OCI-LY1 (cell line): Measurements from ENCODE around the gene DDIT4.
"Not testable (repeated sequence)": the region's sequence is repeated elsewhere in the genome, so short reads cannot be mapped to it uniquely, and the experiment has no call there.

Source experiments
- H2AFZ ChIP-seq: fragments of 200-600 bp; sonication (generic), shearing (Covaris generic); 2 replicates; pipeline ENCODE4 v1.6.0; 2014; ENCODE audit warnings: antibody characterized with exemption, mild to moderate bottlenecking, low read length
- H3F3A ChIP-seq: fragments of 200-600 bp; sonication (generic), shearing (Covaris generic); 2 replicates; pipeline ENCODE4 v1.6.0; 2014; ENCODE audit warnings: mild to moderate bottlenecking, antibody characterized with exemption, low read length, moderate library complexity; ENCODE audit not compliant: insufficient read depth
- H3K27ac ChIP-seq: fragments of 200-600 bp; sonication (generic); 2 replicates; pipeline ENCODE4 v1.5.1; 2014; ENCODE audit warnings: low read length, mixed run types, mild to moderate bottlenecking, low read depth; ENCODE audit not compliant: poor library complexity, severe bottlenecking
- H3K27me3 ChIP-seq: fragments of 200-600 bp; sonication (generic); 2 replicates; pipeline ENCODE4 v1.6.0; 2014; ENCODE audit warnings: antibody characterized with exemption, mild to moderate bottlenecking, low read length, moderate library complexity; ENCODE audit not compliant: insufficient read depth
- H3K36me3 ChIP-seq: fragments of 200-600 bp; sonication (generic); 2 replicates; pipeline ENCODE4 v1.6.1; 2014; ENCODE audit warnings: mild to moderate bottlenecking, antibody characterized with exemption, low read length, moderate library complexity, mixed read lengths; ENCODE audit not compliant: insufficient read depth
- H3K4me1 ChIP-seq: fragments of 200-600 bp; sonication (generic); 2 replicates; pipeline ENCODE4 v1.5.1; 2014; ENCODE audit warnings: mild to moderate bottlenecking, low read length, moderate library complexity; ENCODE audit not compliant: insufficient read depth, severe bottlenecking
- H3K4me2 ChIP-seq: fragments of 200-600 bp; sonication (generic), shearing (Covaris generic); 2 replicates; pipeline ENCODE4 v1.6.1; 2014; ENCODE audit warnings: low read length
- H3K4me3 ChIP-seq: fragments of 200-600 bp; sonication (generic); 2 replicates; pipeline ENCODE4 v1.5.1; 2014; ENCODE audit warnings: low read length, low read depth, mild to moderate bottlenecking, mixed read lengths; ENCODE audit not compliant: poor library complexity, severe bottlenecking
- H3K79me2 ChIP-seq: fragments of 200-600 bp; shearing (Covaris generic); 2 replicates; pipeline ENCODE4 v1.6.1; 2016; ENCODE audit warnings: mixed run types, low read length, mixed read lengths; ENCODE audit not compliant: insufficient read depth
- H3K9ac ChIP-seq: fragments of 200-600 bp; sonication (generic), shearing (Covaris generic); 2 replicates; pipeline ENCODE4 v1.6.1; 2014; ENCODE audit warnings: mild to moderate bottlenecking, low read length, mixed read lengths
- H3K9me2 ChIP-seq: fragments of 200-600 bp; sonication (generic), shearing (Covaris generic); 2 replicates; pipeline ENCODE4 v1.6.1; 2014; ENCODE audit warnings: low read depth, mild to moderate bottlenecking, low read length, mixed read lengths
- H3K9me3 ChIP-seq: fragments of 200-600 bp; shearing (Covaris generic); 2 replicates; pipeline ENCODE4 v1.6.1; 2014; ENCODE audit warnings: low read length, mixed read lengths
- H4K20me1 ChIP-seq: fragments of 200-600 bp; sonication (generic), shearing (Covaris generic); 2 replicates; pipeline ENCODE4 v1.6.0; 2016; ENCODE audit warnings: mild to moderate bottlenecking, low read length; ENCODE audit not compliant: insufficient read depth
- EZH2 ChIP-seq: fragments of 200-600 bp; sonication (generic), shearing (Covaris generic); IDR thresholded peaks from 2 replicates; pipeline ENCODE4 v1.8.0; 2017; ENCODE audit warnings: borderline replicate concordance, mixed run types, mild to moderate bottlenecking, antibody characterized with exemption, low read length, moderate library complexity, mixed read lengths
- TF ChIP-seq, protein P1 (sequence below): fragments of 200-600 bp; sonication (generic), shearing (Covaris generic); IDR thresholded peaks from 2 replicates; pipeline ENCODE4 v1.5.1; 2017; ENCODE audit warnings: mild to moderate bottlenecking, antibody characterized with exemption, low read length, moderate library complexity, mixed read lengths

The DDIT4 gene

DNA sequence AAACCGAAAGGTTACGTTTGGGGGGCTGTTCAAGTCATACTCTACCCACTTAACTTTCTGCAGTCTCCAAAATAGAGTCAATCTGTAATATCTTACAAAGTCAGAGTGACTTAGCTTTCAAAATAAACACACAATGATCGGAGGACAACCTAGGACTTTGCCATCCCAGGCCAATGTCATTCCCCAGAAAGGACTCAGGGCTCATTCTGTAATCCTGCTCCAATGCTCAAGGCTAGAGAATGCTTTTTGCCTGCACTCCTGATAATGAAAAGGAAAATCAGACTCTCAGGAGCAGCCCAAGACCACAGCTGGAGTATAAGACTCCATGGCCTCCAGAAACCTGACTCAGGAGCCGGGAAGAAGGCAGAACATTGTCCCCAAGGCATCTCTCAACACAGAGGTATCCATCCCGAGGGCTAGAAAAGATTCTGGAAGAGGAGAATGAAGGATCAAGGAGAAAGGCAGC, 29.1 kb upstream of the DDIT4 start:
- Histone ChIP-seq H3K27ac (peak overlapping the region; percentile 77), H3K4me3 (no peak overlapping the region), H3K79me2 (no peaks in the 10 kb centered on the region), H3K27me3 (no peaks in the 10 kb centered on the region), H3K9me2 (no peaks in the 10 kb centered on the region), H3K4me1 (peaks cover 52% of the 10 kb centered on the region), H3K36me3 (no peaks in the 10 kb centered on the region), H4K20me1 (no peaks in the 10 kb centered on the region), H3K9me3 (no peaks in the 10 kb centered on the region), H3K4me2 (no peak overlapping the region), H3K9ac (peak overlapping the region; percentile 21; the same call in 1 of the 2 replicates), H3F3A (peaks cover 22% of the 10 kb centered on the region), H2AFZ (no peak overlapping the region)
- TF ChIP-seq, protein P1, sequence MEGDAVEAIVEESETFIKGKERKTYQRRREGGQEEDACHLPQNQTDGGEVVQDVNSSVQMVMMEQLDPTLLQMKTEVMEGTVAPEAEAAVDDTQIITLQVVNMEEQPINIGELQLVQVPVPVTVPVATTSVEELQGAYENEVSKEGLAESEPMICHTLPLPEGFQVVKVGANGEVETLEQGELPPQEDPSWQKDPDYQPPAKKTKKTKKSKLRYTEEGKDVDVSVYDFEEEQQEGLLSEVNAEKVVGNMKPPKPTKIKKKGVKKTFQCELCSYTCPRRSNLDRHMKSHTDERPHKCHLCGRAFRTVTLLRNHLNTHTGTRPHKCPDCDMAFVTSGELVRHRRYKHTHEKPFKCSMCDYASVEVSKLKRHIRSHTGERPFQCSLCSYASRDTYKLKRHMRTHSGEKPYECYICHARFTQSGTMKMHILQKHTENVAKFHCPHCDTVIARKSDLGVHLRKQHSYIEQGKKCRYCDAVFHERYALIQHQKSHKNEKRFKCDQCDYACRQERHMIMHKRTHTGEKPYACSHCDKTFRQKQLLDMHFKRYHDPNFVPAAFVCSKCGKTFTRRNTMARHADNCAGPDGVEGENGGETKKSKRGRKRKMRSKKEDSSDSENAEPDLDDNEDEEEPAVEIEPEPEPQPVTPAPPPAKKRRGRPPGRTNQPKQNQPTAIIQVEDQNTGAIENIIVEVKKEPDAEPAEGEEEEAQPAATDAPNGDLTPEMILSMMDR: no peak
- no peak for TF ChIP-seq EZH2

DNA sequence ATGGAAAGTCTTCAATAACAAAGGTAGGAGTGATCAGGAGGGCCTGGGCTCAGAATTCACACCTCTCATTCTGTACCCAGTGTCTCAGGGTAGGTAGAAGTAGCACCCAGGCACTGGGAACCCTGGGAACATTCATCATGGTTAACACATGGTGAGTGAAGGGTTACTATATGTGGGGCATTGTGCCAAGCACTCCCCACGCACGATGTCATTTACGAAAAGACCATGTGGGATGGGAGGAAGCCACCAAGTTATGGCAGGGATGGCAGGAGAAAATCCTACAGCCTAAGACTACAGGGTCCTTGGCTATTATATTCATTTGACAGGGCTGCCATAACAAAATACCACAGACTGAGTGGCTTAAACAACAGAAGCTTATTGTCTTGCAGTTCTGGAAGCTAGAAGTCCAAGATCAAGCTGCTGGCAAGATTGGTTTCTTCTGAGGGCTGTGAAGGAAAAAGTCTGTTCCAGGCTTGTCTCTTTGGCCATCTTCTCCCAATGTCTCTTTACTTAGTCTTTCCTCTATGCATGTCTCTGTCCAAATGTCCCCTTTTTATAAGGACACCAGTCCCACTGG, 27.7 kb upstream of the DDIT4 start:
- Histone ChIP-seq H4K20me1 (no peaks in the 10 kb centered on the region), H3K79me2 (no peaks in the 10 kb centered on the region), H3K9me2 (no peaks in the 10 kb centered on the region), H3K4me1 (peaks cover 52% of the 10 kb centered on the region), H3K9ac (no peak overlapping the region), H3K4me3 (no peak overlapping the region), H3K36me3 (no peaks in the 10 kb centered on the region), H3K27me3 (no peaks in the 10 kb centered on the region), H2AFZ (no peak overlapping the region), H3F3A (peaks cover 22% of the 10 kb centered on the region), H3K27ac (peak overlapping the region; percentile 47), H3K4me2 (no peak overlapping the region), H3K9me3 (no peaks in the 10 kb centered on the region)
- no peak for TF ChIP-seq EZH2
- TF ChIP-seq, protein P1: no peak

DNA sequence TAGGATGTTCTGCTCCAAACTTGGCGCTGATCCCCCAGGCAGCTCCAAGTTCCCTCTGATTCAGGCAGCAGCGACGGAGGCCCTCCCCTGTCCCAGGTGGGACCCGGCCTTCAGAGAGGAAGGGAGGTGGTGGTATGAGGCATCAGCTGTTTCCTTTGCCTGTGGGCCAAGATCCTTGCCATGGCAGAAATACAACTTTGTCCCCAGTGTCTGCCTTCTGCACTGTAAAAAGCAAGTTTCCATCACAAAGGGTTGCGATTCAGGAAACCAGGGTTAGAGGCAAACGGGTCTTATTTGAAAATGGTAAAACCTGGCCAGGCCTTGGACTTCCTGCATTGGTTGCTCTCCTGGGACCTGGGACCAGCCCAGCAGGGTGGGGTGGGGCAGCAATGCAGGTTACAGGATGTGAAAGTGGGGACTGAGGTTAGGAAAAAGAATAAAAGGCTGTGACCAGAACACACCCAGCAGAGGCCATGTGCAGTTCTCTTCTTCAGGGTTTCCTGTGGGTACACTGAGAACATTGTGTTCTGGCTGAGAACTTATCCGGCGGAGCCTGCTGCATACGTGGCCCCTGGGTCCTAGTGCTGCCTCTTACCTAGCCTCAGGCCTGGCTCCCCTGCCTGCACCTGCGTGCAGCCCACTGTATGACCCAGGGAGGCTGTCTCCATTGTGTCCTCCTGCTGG, 25.1 kb upstream of the DDIT4 start:
- no peaks in the 10 kb centered on the region for H3K79me2 ChIP-seq
- H3K9ac ChIP-seq: peak overlapping the region; percentile 66
- H3K27me3 ChIP-seq: no peaks in the 10 kb centered on the region
- TF ChIP-seq, protein P1: no peak
- TF ChIP-seq EZH2: no peak
- no peak overlapping the region for H2AFZ ChIP-seq
- peaks cover 22% of the 10 kb centered on the region for H3F3A ChIP-seq
- H3K4me3 ChIP-seq: peak overlapping the region; percentile 50
- peak overlapping the region; percentile 70 for H3K4me2 ChIP-seq
- H3K27ac ChIP-seq: peak overlapping the region; percentile 98
- no peaks in the 10 kb centered on the region for H3K9me2 ChIP-seq
- peaks cover 58% of the 10 kb centered on the region for H3K4me1 ChIP-seq
- no peaks in the 10 kb centered on the region for H3K9me3 ChIP-seq
- no peaks in the 10 kb centered on the region for H4K20me1 ChIP-seq
- no peaks in the 10 kb centered on the region for H3K36me3 ChIP-seq

DNA sequence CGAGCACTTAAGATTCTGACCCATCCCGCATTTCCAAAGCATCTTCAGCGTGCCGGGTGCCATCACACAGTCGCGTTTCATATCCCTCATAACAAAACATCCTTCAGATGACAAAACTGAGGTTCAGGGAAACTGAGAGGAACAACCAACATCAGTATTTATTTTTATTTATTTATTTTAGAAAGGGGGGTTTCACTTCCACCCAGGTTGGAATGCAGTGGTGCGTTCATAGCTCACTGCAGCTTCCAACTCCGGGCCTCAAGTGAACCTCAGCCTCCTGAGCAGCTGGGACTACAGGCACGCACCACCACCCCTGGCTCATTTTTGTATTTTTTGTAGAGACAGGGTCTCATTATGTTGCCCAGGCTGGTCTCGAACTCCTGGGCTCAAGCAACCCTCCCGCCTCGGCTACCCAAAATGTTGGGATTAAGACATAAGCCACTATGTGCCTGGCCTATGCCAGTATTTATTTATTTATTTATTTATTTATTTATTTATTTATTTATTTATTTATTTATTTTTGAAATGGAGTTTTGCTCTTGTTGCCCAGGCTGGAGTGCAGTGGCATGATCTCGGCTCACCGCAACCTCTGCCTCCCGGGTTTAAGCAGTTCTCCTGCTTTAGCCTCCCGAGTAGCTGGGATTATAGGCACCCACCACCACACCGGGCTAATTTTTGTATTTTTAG, 24.4 kb upstream of the DDIT4 start:
- Histone ChIP-seq H3K4me2 (peak overlapping the region; percentile 70), H3K4me3 (peak overlapping the region; percentile 50), H3F3A (peaks cover 19% of the 10 kb centered on the region), H3K9ac (peak overlapping the region; percentile 66), H3K27ac (peak overlapping the region; percentile 98), H3K4me1 (peaks cover 61% of the 10 kb centered on the region)
- H2AFZ ChIP-seq, H3K36me3 ChIP-seq, H4K20me1 ChIP-seq, H3K9me3 ChIP-seq, H3K79me2 ChIP-seq, H3K9me2 ChIP-seq, H3K27me3 ChIP-seq: not testable (repeated sequence)
